Subcutaneous abdominal adipose tissue (tissue), 5 donors: ENCODE results near the gene MYLK4.
A peak's percentile ranks its signal among the peaks of the same experiment; 100 is the strongest.

Source experiments
- H3K27ac ChIP-seq: one replicate; pipeline ENCODE4 v1.7.0; 2013; ENCODE audit warnings: low read depth, mild to moderate bottlenecking, inconsistent platforms, low read length, moderate library complexity
- H3K27me3 ChIP-seq, 5 donors: one replicate each; pipeline ENCODE4 v1.7.0; 2013; ENCODE audit warnings: low read length in 5 of 5, inconsistent platforms in 1 of 5; ENCODE audit not compliant: control insufficient read depth in 5 of 5, insufficient read depth in 4 of 5
- H3K36me3 ChIP-seq, 5 donors: one replicate each; pipeline ENCODE4 v1.7.0; 2013; ENCODE audit warnings: low read length in 5 of 5; ENCODE audit not compliant: control insufficient read depth in 5 of 5, insufficient read depth in 5 of 5
- H3K4me1 ChIP-seq, 5 donors: one replicate each; pipeline ENCODE4 v1.7.0; 2013; ENCODE audit warnings: low read length in 5 of 5, mild to moderate bottlenecking in 3 of 5, moderate library complexity in 1 of 5; ENCODE audit not compliant: control insufficient read depth in 5 of 5, insufficient read depth in 5 of 5
- H3K4me3 ChIP-seq, 5 donors: one replicate each; pipeline ENCODE4 v1.7.0; 2013; ENCODE audit warnings: low read length in 5 of 5, low read depth in 1 of 5
- H3K9ac ChIP-seq, 5 donors: one replicate each; pipeline ENCODE4 v1.7.0; 2013; ENCODE audit warnings: low read length in 5 of 5, mild to moderate bottlenecking in 4 of 5, moderate library complexity in 3 of 5
- H3K9me3 ChIP-seq, 5 donors: one replicate each; pipeline ENCODE4 v1.7.0; 2013; ENCODE audit warnings: low read length in 5 of 5; ENCODE audit not compliant: control insufficient read depth in 5 of 5
- donor health status: healthy.
- donor health status: healthy.
- donor health status: healthy.
- donor health status: healthy.
- donor health status: healthy.

Gene MYLK4

DNA sequence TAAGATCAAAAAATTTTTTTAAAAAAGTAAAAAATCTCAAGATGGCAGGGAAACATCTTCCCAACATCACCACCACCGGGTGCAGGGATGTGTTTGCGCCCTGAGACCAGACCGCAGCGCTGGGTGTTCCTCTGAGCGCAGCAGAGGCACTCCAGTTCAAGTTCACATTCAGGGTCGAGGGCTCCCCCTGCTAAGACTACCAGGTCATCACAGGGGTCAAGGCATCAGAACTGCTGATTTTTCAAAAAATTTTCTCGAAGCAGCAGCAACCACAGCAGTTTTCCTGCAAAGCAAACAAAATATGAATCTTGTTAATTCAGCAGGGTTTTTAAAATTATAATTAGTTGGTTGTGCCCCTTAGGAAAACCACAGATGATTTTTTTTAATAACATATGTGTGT is 83.1 kb downstream of the MYLK4 start:
- Histone ChIP-seq H3K27ac (no peak overlapping the region), H3K9me3 (no peaks in the 10 kb centered on the region), H3K27me3 (no peaks in the 10 kb centered on the region), H3K36me3 (no peaks in the 10 kb centered on the region), H3K4me3 (no peak overlapping the region), H3K4me1 (no peaks in the 10 kb centered on the region), H3K9ac (no peak overlapping the region)

DNA sequence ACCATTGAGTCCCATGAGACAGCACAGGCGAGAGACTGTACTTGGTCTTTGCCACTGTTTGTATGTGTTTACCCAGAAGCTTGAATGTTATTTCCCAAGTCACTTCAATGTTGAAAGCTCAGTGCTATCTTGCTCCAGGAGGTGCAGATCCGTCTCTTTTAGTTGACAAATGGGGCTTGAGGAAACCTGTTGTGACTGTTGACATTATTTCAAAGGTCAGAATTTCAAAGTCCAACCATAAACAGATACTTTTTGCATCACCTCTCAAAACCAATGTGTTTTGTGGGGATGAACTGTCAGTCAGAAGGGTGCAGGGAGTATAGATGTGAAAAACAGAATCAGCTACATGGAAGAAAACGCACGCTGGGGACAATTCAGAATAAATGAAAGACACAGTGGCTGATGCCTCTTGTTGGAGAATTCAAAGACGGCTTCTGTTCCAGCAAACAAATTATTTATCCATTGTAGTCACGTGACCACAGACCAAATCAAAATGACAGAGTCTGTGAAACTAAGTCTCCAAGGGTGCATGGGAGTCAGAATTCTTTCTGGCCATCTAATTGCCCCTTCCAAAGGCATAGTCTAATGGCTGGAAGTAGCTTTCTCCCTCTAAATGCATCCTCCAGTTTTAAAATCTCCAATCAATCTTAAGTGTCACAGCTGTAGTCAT is 83.7 kb downstream of the MYLK4 start:
- H3K27me3 ChIP-seq = no peaks in the 10 kb centered on the region
- no peak overlapping the region for H3K9ac ChIP-seq
- H3K27ac ChIP-seq = no peak overlapping the region
- no peak overlapping the region for H3K4me3 ChIP-seq
- no peaks in the 10 kb centered on the region for H3K4me1 ChIP-seq
- no peaks in the 10 kb centered on the region for H3K36me3 ChIP-seq
- H3K9me3 ChIP-seq = no peaks in the 10 kb centered on the region

DNA sequence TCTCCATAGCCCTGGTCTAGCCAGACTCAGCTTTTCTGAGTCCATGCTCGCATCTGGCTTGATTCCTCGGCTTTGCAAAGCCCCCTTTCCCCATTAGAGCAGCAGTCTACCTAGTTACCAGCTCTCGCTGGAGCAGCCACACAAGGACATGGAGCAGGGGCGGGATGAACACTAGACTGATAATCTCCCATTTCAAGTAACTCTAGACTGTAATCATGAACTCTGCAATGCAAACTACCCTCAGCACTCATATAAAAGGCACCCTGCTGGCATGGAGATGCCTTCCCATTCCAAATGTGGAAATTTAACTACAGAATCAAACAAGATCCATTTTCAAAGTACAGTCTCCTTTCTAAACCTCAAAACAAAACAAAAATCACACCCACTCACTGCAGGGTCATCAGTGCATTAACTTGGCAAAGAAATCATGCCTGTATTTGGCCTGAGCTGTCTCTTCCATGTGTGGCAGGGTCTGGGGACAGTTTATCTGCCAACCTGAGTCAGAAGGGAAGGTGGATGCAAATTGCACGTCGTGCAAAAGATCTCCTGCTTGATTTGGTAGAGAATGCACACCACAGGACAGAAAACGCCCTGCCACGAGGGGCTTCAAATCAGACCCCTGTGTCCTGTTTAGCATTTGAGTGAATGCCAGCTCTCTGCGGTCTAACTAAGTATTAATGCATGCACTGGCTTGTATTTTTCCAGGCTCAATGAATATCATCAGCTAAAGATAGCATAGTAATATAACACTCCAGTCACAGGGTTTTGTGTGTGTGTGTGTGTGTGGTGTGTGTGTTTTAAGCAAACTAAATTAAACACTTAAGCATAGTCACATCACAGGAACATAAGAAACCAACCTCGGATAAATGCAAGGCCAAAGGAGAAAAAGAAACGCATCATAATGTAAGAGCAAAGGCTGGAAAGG is 85.3 kb downstream of the MYLK4 start:
- H3K27ac ChIP-seq = no peak overlapping the region
- H3K9me3 ChIP-seq = no peaks in the 10 kb centered on the region
- no peak overlapping the region for H3K4me3 ChIP-seq
- H3K36me3 ChIP-seq = no peaks in the 10 kb centered on the region
- no peaks in the 10 kb centered on the region for H3K27me3 ChIP-seq
- H3K9ac ChIP-seq = no peak overlapping the region
- H3K4me1 ChIP-seq = no peaks in the 10 kb centered on the region

DNA sequence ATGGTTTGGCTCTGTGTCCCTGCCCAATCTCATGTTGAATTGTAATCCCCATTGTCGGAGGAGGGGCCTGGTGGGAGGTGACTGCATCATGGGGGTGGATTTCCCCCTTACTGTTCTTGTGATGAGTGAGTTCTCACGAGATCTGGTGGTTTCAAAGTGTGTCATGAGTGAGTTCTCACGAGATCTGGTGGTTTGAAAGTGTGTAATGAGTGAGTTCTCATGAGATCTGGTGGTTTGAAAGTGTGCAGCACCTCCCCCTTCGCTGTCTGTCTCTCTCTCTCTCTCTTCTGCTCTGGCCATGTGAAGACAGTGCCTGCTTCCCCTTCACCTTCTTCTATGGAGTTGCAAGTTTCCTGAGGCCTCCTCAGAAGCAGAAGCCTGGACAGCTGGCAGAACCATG is 87.6 kb downstream of the MYLK4 start:
- H3K27me3 ChIP-seq = no peaks in the 10 kb centered on the region
- H3K27ac ChIP-seq = no peak overlapping the region

DNA sequence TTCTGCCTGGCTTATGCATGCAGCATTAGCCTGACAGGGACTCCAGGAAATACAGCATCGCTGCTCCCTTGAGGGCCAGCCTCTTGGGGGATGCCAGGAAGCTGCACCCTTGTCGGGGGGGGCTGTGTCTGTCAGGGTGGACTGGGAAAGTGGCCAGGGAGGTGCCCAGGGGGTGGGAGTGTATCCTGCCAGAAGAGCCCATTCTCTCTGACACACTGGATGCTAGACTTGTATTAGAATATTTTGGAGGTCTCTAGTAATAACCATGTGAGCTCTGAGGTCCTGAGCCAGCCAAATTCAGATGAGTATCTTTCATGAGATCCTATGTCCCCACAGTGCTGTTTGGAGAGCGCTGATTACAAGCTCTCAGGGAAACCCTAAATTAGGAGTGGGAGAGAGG is 89.1 kb downstream of the MYLK4 start:
- Histone ChIP-seq H3K4me1 (no peaks in the 10 kb centered on the region), H3K36me3 (no peaks in the 10 kb centered on the region), H3K4me3 (no peak overlapping the region), H3K9ac (no peak overlapping the region), H3K9me3 (no peaks in the 10 kb centered on the region), H3K27ac (no peak overlapping the region), H3K27me3 (no peaks in the 10 kb centered on the region)

More for the DNA sequence above, 87.6 kb downstream of the MYLK4 start:
- Histone ChIP-seq H3K4me3 (no peak overlapping the region), H3K4me1 (no peaks in the 10 kb centered on the region), H3K9ac (no peak overlapping the region), H3K9me3 (no peaks in the 10 kb centered on the region), H3K36me3 (no peaks in the 10 kb centered on the region)

DNA sequence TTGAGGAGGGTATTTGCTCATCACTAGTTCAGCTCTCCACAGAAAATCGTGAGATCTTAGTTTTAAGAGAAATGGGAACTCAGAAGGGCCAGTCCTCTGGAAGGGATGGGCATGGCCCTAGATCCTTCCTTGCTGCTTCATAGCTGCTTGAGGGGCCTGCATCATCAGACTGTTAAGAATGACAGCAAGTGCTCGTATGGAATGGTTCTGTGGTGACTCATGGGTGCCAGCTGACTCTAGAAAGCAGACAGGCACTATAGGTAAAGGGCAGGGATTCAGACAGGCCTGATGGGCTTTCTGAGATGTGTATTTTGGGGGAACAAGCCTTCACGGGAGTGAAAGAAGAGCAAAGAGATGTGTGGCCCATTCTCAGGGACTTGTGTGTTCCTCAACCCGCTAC is 90.8 kb downstream of the MYLK4 start:
- Histone ChIP-seq H3K4me1 (no peaks in the 10 kb centered on the region), H3K4me3 (no peak overlapping the region), H3K9me3 (no peaks in the 10 kb centered on the region), H3K27ac (no peak overlapping the region), H3K9ac (no peak overlapping the region), H3K27me3 (no peaks in the 10 kb centered on the region), H3K36me3 (no peaks in the 10 kb centered on the region)

DNA sequence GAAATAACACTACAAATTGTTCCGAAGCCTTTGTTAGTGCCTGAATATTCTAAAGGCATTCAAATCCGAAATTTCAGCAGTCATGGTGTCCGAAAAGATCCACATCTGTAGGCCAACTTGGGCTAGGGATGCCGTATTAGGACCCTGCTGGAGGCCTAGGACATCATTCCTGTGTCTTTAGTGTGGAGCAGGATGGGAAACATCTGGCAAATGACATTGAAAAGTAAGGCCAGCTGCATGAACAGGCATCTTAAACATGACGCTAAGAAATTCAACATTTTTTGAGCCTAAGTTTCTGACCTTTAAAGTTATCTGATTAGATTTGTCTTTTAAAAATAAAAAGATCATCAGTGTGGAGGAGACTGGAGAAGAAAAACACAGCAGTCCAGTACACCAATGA is 91.3 kb downstream of the MYLK4 start:
- H3K4me3 ChIP-seq = no peak overlapping the region
- no peaks in the 10 kb centered on the region for H3K4me1 ChIP-seq
- no peaks in the 10 kb centered on the region for H3K36me3 ChIP-seq
- no peaks in the 10 kb centered on the region for H3K27me3 ChIP-seq
- H3K9ac ChIP-seq = no peak overlapping the region
- H3K9me3 ChIP-seq = no peaks in the 10 kb centered on the region
- H3K27ac ChIP-seq = no peak overlapping the region

DNA sequence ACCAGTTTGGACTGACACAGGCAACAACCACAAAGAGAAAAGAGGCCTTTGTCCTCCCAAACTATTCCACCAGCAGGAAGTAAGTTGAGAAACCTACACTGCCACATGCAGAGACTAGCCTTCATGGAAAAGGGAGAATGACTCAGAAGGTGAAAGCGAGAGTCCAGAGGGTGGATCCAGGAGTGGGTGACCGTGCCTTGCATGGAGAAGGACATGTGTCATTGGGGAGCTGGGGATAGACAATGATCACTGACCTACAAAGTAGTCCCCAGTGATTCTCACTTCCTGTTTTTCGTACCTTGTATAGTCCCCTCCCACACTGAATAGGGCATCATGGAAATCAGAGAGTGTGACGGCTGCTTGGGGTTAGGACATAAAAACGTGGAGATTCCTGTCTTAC is 91.9 kb downstream of the MYLK4 start:
- Histone ChIP-seq H3K9ac (no peak overlapping the region), H3K27me3 (no peaks in the 10 kb centered on the region), H3K4me3 (no peak overlapping the region), H3K36me3 (no peaks in the 10 kb centered on the region), H3K4me1 (no peaks in the 10 kb centered on the region), H3K27ac (no peak overlapping the region), H3K9me3 (no peaks in the 10 kb centered on the region)

DNA sequence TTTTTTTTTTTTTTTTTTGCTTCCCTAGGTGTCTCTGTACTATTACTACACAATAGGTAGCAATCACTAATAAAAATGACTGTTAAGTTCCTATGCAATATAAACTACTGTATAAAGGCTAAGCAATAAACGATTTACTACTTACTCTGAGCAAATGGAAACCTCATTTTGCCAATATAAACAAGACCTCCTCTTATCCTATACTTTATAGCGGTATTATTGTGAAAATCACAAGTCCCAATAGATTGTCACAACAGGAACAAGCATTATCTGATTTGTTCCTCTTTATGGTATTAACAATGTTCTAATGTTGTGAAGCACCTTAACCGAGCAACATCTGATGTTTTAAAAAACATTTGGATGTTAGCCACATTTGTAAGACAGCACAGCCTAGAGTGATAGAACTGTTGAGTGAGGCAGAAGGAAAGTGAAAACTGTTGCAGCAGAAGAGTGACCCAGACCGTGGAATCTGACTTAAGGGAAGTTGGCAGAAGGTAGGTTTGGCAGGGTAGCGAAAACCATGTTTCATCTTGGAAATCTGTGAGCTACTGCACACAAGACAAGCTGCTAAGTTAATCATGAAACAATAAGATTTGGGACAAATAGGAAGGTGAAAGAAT is 94.2 kb downstream of the MYLK4 start:
- Histone ChIP-seq H3K4me3 (no peak overlapping the region), H3K9me3 (peaks cover 0 to 2% (median 0%) of the 10 kb centered on the region in 5 donors), H3K27me3 (no peaks in the 10 kb centered on the region), H3K4me1 (no peaks in the 10 kb centered on the region), H3K36me3 (no peaks in the 10 kb centered on the region), H3K9ac (peak overlapping the region in 1 of 5 donors; percentile 9), H3K27ac (no peak overlapping the region)

DNA sequence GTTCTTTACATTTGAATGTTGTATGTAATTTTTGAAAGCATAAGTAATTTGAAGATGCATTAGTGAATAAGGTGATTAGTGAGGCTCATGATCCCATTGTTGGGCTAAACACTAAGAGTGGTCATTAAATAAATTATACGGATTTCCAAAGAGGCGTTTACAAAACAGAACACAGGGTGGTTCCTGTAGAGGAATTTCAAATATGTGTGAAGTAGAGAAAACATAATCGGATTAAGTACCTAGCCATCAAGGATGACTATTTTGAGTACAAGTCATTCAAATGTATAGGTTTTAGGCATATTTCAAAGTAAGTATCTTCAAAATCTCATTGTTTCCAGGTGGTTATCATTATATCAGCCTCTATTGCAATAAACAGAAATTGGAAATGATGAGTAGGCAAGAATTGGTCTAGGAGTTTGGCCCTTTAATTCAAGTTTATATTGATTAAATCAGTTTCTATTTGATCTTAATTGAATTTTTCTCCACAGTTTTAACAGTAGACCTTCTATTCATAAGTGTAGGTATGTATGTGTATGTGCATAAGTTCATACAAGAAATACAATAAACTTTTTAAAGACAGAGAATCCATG is 94.8 kb downstream of the MYLK4 start:
- H3K9ac ChIP-seq = no peak overlapping the region
- H3K4me3 ChIP-seq = no peak overlapping the region
- no peaks in the 10 kb centered on the region for H3K36me3 ChIP-seq
- H3K27me3 ChIP-seq = no peaks in the 10 kb centered on the region
- H3K4me1 ChIP-seq = no peaks in the 10 kb centered on the region
- H3K9me3 ChIP-seq = peaks cover 0 to 2% (median 0%) of the 10 kb centered on the region in 5 donors
- H3K27ac ChIP-seq = no peak overlapping the region
